Suprapubic skin (tissue), 3 donors: ENCODE measurements around the gene ZNF420.
"Not testable (repeated sequence)": the region's sequence is repeated elsewhere in the genome, so short reads cannot be mapped to it uniquely, and the experiment has no call there.

Experiments used
- EP300 ChIP-seq: sonication (generic); formaldehyde crosslinking; IDR thresholded peaks from one replicate; pipeline ENCODE4 v1.6.1; 2017; ENCODE audit warnings: antibody characterized with exemption
- POLR2A ChIP-seq, 2 donors: fragments of 450-650 bp; IDR thresholded peaks; one replicate each; pipeline ENCODE4 v1.6.1; 2017; ENCODE audit warnings: antibody characterized with exemption in 2 of 2, mild to moderate bottlenecking in 2 of 2, moderate library complexity in 2 of 2
- TF ChIP-seq, protein P1 (sequence below), 2 donors: fragments of 200-600 bp in 1 of 2; fragments of 450-650 bp in 1 of 2; sonication (generic) in 1 of 2; IDR thresholded peaks; one replicate each; pipeline ENCODE4 v1.5.1; 2016 to 2019; ENCODE audit warnings: antibody characterized with exemption in 2 of 2, mild to moderate bottlenecking in 1 of 2, moderate library complexity in 1 of 2

DNA sequence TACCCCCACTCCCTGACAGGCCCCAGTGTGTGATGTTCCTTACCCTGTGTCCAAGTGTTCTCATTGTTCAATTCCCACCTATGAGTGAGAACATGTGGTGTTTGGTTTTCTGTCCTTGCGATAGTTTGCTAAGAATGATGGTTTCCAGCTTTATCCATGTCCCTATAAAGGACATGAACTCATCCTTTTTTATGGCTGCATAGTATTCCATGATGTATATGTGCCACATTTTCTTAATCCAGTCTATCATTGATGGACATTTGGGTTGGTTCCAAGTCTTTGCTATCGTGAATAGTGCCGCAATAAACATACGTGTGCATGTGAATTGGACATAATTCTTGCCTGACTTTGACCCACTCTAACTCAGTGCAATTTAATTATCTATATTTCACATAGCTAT, 1.7 kb upstream of the ZNF420 start:
- TF ChIP-seq, protein P1, sequence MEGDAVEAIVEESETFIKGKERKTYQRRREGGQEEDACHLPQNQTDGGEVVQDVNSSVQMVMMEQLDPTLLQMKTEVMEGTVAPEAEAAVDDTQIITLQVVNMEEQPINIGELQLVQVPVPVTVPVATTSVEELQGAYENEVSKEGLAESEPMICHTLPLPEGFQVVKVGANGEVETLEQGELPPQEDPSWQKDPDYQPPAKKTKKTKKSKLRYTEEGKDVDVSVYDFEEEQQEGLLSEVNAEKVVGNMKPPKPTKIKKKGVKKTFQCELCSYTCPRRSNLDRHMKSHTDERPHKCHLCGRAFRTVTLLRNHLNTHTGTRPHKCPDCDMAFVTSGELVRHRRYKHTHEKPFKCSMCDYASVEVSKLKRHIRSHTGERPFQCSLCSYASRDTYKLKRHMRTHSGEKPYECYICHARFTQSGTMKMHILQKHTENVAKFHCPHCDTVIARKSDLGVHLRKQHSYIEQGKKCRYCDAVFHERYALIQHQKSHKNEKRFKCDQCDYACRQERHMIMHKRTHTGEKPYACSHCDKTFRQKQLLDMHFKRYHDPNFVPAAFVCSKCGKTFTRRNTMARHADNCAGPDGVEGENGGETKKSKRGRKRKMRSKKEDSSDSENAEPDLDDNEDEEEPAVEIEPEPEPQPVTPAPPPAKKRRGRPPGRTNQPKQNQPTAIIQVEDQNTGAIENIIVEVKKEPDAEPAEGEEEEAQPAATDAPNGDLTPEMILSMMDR (IDR thresholded peaks at IDR 0.05) = not testable (repeated sequence)
- TF ChIP-seq EP300; POLR2A (IDR thresholded peaks at IDR 0.05): not testable (repeated sequence)
